IPS-18a (cell line): Measurements from ENCODE around the gene PHLPP1.

ENCODE experiments used
- H3K27ac ChIP-seq: one replicate; pipeline ENCODE4 v1.5.1; 2013; ENCODE audit warnings: low read length
- H3K27me3 ChIP-seq: one replicate; pipeline ENCODE4 v1.6.1; 2013; ENCODE audit warnings: mild to moderate bottlenecking, low read length; ENCODE audit not compliant: control insufficient read depth, insufficient read depth
- H3K36me3 ChIP-seq: one replicate; pipeline ENCODE4 v1.6.1; 2013; ENCODE audit warnings: low read depth, low read length; ENCODE audit not compliant: control insufficient read depth
- H3K4me1 ChIP-seq: one replicate; pipeline ENCODE4 v1.6.1; 2013; ENCODE audit warnings: low read depth, low read length; ENCODE audit not compliant: control insufficient read depth
- H3K4me3 ChIP-seq: one replicate; pipeline ENCODE4 v1.5.1; 2013; ENCODE audit warnings: low read length
- H3K9ac ChIP-seq: one replicate; pipeline ENCODE4 v1.6.1; 2013; ENCODE audit warnings: mild to moderate bottlenecking, low read length, moderate library complexity
- H3K9me3 ChIP-seq: one replicate; pipeline ENCODE4 v1.6.1; 2013; ENCODE audit warnings: low read depth, low read length; ENCODE audit not compliant: control insufficient read depth

Gene PHLPP1

DNA sequence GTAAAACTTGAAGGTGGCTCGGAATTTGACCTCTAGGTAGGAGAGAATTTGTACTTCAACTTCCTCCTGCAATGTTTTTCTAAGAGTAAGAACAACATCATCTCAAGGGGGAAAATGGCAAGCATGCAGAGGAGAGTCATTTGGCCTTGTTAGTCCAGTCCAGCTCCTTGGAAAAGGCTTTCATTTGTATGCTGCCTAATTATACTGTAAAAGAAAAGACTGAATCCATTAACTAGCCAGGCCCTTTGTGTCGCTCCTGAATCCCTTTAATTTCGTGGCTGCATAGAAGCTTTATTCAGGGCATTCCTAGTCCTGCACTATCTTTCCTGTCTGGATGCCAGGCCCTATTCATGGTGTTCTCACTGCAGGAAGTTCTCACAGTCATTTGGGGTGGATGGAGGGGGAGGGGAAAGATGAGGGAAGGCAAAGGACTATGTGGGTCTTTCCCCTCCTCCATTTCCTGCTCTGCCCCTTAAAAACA lies 36.0 kb downstream of the PHLPP1 start:
- Histone ChIP-seq H3K27me3 (no peaks in the 10 kb centered on the region), H3K4me3 (peak overlapping the region; percentile 45), H3K36me3 (no peaks in the 10 kb centered on the region), H3K9ac (peak overlapping the region; percentile 37), H3K9me3 (no peaks in the 10 kb centered on the region), H3K27ac (peak overlapping the region; percentile 83), H3K4me1 (peaks cover 73% of the 10 kb centered on the region)

DNA sequence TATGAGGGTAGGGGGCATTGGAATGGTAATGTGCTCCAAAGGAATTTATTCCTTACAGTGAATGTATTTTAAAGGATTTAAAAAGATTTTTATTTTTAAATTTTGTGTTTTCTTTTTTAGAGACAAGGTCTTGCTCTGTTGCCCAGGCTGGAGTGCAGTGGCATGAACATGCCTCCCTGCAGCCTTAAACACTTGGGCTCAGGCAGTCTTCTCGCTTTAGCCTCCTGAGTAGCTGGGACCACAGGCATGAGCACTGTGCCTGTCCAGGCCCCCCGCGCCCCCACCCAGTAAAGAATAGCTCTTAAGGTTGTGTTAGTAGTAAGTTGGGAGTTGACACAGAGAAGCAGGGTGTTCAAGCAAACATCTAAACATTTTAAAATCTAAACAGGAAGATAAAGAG lies 36.6 kb downstream of the PHLPP1 start:
- Histone ChIP-seq H3K4me3 (peak overlapping the region; percentile 45), H3K9me3 (no peaks in the 10 kb centered on the region), H3K27me3 (no peaks in the 10 kb centered on the region), H3K27ac (peak overlapping the region; percentile 83), H3K36me3 (no peaks in the 10 kb centered on the region), H3K9ac (peak overlapping the region; percentile 37), H3K4me1 (peaks cover 76% of the 10 kb centered on the region)

DNA sequence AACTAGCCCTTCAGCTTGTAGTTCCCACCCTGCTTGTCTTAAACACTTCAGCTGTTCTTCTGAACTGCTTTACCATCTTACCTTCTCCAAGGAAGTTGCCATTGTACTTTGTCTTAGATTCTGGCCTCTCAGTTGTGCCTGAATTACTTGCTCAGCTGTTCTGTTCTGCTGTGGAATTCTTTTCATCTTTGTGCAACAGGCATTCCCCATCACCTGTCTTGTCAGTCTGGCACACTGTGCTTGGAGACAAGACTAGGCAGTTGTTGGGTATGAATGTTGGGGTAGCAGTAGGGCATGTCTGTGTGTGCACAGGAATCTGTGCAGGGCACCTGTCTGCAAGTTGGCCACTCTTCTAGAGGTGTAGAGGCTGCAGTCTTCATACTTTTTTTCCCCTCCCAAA lies 38.7 kb downstream of the PHLPP1 start:
- Histone ChIP-seq H3K9ac (no peak overlapping the region), H3K36me3 (no peaks in the 10 kb centered on the region), H3K27ac (no peak overlapping the region), H3K4me1 (peaks cover 90% of the 10 kb centered on the region), H3K27me3 (no peaks in the 10 kb centered on the region), H3K9me3 (no peaks in the 10 kb centered on the region), H3K4me3 (no peak overlapping the region)

DNA sequence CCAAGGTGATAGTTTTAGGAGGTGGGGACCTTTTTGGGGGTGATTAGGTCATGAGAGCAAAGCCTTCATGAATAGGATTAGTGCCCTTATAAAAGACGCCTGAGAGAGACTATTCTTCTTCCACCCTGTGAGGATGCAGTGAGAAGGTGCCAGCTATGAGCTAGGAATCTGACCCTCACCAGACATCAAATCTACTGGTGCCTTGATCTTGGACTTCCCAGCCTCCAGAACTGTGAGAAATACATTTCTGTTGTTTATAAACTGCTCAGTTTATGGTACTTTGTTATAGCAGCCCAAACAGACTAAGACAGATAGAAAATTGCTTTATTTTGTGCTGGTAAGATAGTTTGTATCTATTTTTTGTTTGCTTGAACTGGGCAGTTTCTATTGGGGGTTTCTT lies 40.1 kb downstream of the PHLPP1 start:
- Histone ChIP-seq H3K27ac (no peak overlapping the region), H3K36me3 (no peaks in the 10 kb centered on the region), H3K9me3 (no peaks in the 10 kb centered on the region), H3K9ac (no peak overlapping the region), H3K4me1 (peaks cover 95% of the 10 kb centered on the region), H3K4me3 (no peak overlapping the region), H3K27me3 (no peaks in the 10 kb centered on the region)

DNA sequence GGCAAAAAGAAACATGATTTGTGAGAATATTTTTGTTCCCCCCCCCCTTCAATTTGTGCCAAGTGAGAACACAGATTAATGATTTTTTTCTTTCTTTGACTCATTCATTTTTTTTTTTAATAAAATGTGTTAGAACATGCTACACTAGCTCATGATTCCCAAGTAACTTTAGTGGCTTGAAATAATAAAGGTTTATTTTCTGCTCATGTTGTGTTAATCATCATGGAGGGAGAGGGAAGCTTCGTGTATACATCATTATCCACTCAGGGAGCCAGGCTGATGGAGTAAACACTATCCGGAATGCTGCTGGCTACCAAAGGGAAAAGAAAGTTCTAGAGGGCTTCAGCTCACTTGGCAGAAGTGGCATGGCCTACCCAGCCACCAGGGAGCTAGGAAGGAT lies 40.6 kb downstream of the PHLPP1 start:
- Histone ChIP-seq H3K27ac (no peak overlapping the region), H3K4me3 (no peak overlapping the region), H3K36me3 (no peaks in the 10 kb centered on the region), H3K9me3 (no peaks in the 10 kb centered on the region), H3K9ac (no peak overlapping the region), H3K4me1 (peaks cover 95% of the 10 kb centered on the region), H3K27me3 (no peaks in the 10 kb centered on the region)

DNA sequence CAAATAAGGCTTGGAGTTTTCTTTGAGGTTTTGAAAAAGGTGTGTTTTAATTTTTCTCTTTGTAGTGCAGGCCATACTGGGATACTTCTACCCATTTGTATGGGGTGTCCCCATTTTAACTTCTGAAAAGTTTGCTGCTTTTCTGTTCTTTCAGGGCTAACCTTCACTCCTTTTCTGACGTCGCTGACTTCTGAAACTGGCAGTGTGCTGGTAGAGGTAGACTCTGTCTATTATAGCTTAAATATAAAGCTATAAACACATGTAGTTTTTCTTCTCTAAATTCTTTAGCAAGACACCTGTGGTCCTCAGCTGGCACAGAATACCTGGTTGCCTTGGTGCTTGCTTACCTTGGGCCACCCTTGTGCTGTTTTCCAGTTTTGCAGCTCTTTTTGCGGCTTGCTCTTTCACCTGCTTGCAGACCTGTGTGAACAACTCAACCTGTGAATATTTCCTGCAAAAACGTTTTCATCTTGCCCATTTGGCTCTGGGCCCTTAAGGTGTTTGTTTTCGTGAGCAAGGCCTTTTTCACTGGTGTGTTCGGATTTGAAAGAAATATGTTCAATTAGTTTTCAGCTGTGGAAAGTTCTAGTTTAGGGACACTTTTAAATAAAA lies 42.2 kb downstream of the PHLPP1 start:
- Histone ChIP-seq H3K36me3 (no peaks in the 10 kb centered on the region), H3K9ac (peak overlapping the region; percentile 64), H3K27ac (peak overlapping the region; percentile 94), H3K4me1 (peaks cover 81% of the 10 kb centered on the region), H3K27me3 (no peaks in the 10 kb centered on the region), H3K4me3 (no peak overlapping the region), H3K9me3 (no peaks in the 10 kb centered on the region)

DNA sequence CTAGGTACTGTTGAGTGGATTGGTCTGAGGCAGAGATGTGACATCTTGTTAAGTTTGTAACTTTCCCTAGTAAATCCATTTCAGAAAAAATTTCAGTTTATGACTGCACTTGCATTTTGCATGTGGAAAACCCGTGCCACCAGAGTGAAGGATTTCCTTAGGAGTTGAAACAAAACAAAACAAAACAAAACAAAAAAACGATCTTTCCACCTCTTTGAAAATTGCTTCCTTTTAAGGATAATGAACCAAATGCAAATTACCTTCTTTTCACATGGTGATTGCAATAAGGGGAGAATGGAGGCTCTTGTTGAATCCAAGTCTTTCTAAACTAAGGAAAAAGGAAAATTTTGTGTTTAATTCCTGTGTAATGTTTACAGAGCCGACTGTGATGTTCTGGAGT lies 43.2 kb downstream of the PHLPP1 start:
- peaks cover 75% of the 10 kb centered on the region for H3K4me1 ChIP-seq

DNA sequence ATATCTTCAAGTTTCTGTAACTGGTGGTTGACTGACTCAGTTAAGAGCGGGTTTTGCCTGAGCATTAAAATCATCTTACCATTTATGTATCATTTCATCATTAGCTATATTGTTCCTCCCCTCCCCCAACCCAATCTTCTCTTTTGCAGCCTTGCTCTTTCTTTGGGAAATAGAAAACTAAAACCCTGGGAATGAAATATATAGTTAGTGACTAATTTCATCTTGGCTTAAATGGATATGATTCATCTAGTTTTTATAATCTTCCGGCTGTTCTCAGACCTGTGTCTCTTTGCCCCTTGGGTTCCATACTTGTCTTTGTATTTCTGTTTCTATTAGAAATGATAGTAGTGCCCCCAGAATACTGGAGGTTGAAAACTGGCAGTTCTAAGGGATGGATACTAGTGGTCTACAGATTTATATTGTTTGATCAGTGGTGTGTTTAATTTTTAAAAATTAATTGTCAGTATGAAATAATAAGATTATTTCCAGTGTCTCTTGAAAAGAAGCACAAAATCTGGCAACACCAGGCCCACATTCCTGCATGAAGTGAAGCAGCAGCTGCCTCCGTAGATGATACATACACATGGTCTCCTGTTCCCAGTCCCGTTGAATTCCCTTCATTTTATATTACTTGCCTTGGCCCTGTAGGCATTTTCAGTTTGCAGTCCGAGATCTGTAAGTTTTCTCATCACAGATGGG lies 44.5 kb downstream of the PHLPP1 start:
- no peaks in the 10 kb centered on the region for H3K9me3 ChIP-seq
- H3K27ac ChIP-seq, result peak overlapping the region; percentile 94
- H3K4me3 ChIP-seq, result peak overlapping the region; percentile 18
- peaks cover 70% of the 10 kb centered on the region for H3K4me1 ChIP-seq
- H3K27me3 ChIP-seq, result no peaks in the 10 kb centered on the region
- peak overlapping the region; percentile 64 for H3K9ac ChIP-seq
- H3K36me3 ChIP-seq, result no peaks in the 10 kb centered on the region

More for the DNA sequence above, 43.2 kb downstream of the PHLPP1 start:
- H3K4me3 ChIP-seq, result peak overlapping the region; percentile 43
- H3K27me3 ChIP-seq, result no peaks in the 10 kb centered on the region
- H3K9ac ChIP-seq, result peak overlapping the region; percentile 64
- H3K9me3 ChIP-seq, result no peaks in the 10 kb centered on the region
- H3K27ac ChIP-seq, result peak overlapping the region; percentile 94
- H3K36me3 ChIP-seq, result no peaks in the 10 kb centered on the region

DNA sequence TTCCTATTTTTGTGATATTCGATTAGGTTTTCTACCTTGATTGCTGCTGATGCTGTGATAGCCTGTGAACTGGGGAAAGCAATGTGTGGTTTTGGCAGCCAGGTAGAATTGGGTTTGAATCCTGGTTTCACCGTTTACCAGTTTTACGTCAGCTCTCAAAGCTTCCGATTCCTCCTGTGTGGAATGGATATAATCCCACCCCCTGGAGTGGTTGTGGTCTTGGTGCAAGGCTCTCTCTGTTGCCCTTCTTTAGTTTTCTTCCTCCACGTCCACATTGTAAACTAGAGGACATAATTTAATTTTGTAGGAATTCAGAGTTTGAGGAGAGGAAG lies 45.0 kb downstream of the PHLPP1 start:
- peaks cover 70% of the 10 kb centered on the region for H3K4me1 ChIP-seq
- peak overlapping the region; percentile 64 for H3K9ac ChIP-seq
- H3K36me3 ChIP-seq, result no peaks in the 10 kb centered on the region
- H3K9me3 ChIP-seq, result no peaks in the 10 kb centered on the region
- no peaks in the 10 kb centered on the region for H3K27me3 ChIP-seq
- H3K27ac ChIP-seq, result peak overlapping the region; percentile 94
- peak overlapping the region; percentile 18 for H3K4me3 ChIP-seq

DNA sequence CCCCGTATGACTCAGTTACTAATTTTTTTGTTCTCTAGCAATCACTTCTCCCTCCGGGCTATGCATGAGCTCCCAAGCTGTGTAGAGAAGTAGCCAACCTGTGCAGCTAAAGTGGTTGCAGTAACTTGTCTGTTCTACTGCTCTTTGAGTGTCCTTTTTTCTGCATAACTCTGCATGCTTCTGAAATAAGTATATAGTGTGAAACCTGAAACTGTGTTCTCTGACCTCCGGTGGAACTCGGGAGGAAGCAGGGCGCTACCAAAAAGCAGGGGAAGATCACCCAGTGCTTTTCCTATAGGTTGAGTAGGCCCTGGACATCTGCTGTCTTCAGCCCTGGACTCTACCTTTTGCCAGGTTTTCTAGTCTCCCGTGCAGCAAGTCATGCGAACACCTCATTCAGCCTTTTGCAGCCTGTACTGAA lies 47.8 kb downstream of the PHLPP1 start:
- Histone ChIP-seq H3K4me3 (no peak overlapping the region), H3K36me3 (no peaks in the 10 kb centered on the region), H3K9ac (no peak overlapping the region), H3K4me1 (peaks cover 66% of the 10 kb centered on the region), H3K27ac (no peak overlapping the region), H3K9me3 (no peaks in the 10 kb centered on the region), H3K27me3 (no peaks in the 10 kb centered on the region)

DNA sequence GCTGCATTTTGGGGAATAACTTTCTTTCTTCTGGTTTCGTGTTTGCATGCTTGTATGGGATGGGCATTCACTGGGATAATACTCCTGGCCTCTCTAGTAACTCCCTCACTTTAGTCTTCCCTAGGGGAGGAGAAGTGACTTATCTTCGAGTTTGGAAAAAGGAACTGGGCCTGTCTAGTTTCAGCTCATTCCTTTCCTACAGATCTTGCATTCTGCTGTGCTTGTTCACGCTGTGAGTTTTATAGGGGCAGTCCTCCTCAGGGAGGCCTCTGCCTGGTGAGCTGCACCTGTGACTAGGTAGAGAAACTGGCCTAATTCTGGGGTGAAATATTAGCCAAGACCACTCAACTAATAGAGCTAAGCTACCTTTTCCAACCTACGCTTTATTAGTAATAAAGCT lies 50.9 kb downstream of the PHLPP1 start:
- Histone ChIP-seq H3K27me3 (no peaks in the 10 kb centered on the region), H3K4me3 (no peak overlapping the region), H3K9me3 (no peaks in the 10 kb centered on the region), H3K4me1 (peaks cover 39% of the 10 kb centered on the region), H3K9ac (no peak overlapping the region), H3K27ac (no peak overlapping the region), H3K36me3 (no peaks in the 10 kb centered on the region)

DNA sequence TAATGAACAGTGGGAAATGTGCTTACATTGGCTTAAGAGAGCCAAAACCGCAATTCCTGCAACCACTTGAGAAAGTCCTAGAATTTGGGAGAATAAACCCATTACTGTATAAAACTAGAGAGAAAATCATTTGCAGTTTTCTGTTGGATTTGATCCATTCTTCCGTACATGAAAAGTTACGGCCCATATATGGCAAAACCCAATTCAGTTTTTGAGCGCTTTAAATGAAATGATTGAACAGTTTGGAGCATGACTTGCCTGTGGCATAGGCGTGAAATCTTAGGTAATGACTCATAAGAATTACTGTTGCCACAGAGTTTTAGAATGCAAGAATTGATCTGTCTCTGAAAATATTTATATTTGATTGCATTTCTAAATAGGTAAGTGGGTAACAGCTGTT lies 52.0 kb downstream of the PHLPP1 start:
- Histone ChIP-seq H3K27me3 (no peaks in the 10 kb centered on the region), H3K4me1 (peaks cover 39% of the 10 kb centered on the region), H3K4me3 (no peak overlapping the region), H3K9ac (no peak overlapping the region), H3K36me3 (no peaks in the 10 kb centered on the region), H3K9me3 (no peaks in the 10 kb centered on the region), H3K27ac (peak overlapping the region; percentile 1)
